NCI-H2171 (cell line): ENCODE measurements around the gene ETFBKMT.
"Not testable (repeated sequence)": the region's sequence is repeated elsewhere in the genome, so short reads cannot be mapped to it uniquely, and the experiment has no call there.

ENCODE experiments used
- DNase-seq: peaks from one replicate; lab custom pipeline; 2025; lab: John Stamatoyannopoulos, UW

The ETFBKMT gene

DNA sequence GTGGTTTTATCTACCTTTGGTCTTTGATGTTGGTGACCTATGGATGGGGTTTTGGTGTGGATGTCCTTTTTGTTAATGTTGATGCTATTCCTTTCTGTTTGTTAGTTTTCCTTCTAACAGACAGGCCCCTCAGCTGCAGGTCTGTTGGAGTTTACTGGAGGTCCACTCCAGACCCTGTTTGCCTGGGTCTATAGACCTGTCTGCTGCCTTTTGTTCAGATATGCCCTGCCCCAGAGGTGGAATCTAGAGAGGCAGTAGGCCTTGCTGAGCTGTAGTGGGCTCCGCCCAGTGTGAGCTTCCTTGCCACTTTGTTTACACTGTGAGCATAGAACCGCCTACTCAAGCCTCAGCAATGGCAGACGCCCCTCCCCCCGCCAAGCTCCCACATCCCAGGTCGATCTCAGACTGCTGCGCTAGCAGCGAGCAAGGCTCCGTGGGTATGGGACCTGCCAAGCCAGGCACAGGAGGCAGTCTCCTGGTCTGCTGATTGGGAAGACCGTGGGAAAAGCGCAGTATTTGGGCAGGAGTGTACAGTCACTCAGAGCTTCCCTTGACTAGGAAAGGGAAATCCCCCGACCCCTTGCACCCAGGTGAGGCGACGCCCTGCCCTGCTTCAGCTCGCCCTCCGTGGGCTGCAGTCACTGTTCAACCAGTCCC is 59.2 kb downstream of the ETFBKMT start:
- DNase-seq, result not testable (repeated sequence)

DNA sequence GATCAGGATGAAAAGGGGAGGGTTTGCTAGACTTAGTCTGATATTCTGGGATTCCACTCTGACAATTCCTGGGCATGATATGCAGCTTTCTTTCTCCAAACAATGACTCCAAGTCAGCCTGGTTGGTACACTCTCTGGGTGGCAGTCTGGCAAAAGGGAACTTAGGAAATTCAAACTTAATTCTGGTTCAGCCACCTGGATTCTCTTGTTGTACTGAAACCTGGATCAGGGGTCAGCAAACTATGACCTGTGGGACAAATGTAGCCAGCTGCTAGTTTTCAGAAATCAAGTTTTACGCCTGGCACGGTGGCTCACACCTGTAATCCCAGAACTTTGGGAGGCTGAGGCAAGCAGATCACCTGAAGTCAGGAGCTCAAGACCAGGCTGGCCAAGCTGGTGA is 63.1 kb downstream of the ETFBKMT start:
- DNase-seq, result no peak
